Thyroid gland (tissue), 4 donors: ENCODE results near the gene UBE2D2. TPM values are rescaled to one million over a fixed set of nuclear protein-coding genes. Genes with fewer than 3 reads are reported as not detected.

ENCODE experiments used
- DNase-seq, 2 donors: peaks; one replicate each; pipeline ENCODE4 v3.0.0-alpha.2; 2019
- H3K27ac ChIP-seq, 3 donors: fragments of 200-600 bp; sonication (generic); 1 replicate in 2 of 3; 2 replicates in 1 of 3; pipeline ENCODE4 v1.5.1; 2016 to 2019; ENCODE audit warnings: mild to moderate bottlenecking in 1 of 3, moderate library complexity in 1 of 3
- H3K27me3 ChIP-seq: fragments of 200-600 bp; sonication (generic); one replicate; pipeline ENCODE4 v1.5.1; 2019
- H3K36me3 ChIP-seq, 2 donors: fragments of 200-600 bp; sonication (generic); one replicate each; pipeline ENCODE4 v1.5.1; 2016 to 2019
- H3K4me1 ChIP-seq, 2 donors: fragments of 200-600 bp; sonication (generic); one replicate each; pipeline ENCODE4 v1.5.1; 2017 to 2019
- H3K4me3 ChIP-seq, 3 donors: fragments of 200-600 bp; sonication (generic); replicated peaks in 1 of 3; 1 replicate in 2 of 3; 2 replicates in 1 of 3; pipeline ENCODE4 v1.5.1; 2016; ENCODE audit warnings: mild to moderate bottlenecking in 1 of 3
- H3K9me3 ChIP-seq: fragments of 200-600 bp; sonication (generic); one replicate; pipeline ENCODE4 v1.5.1; 2017
- CTCF ChIP-seq, 6 experiments: fragments of 200-600 bp in 3 of 6; fragments of 450-650 bp in 3 of 6; sonication (generic) in 3 of 6; IDR thresholded peaks; one replicate each; pipeline ENCODE4 v1.5.1; 2016 to 2019; ENCODE audit warnings: antibody characterized with exemption in 6 of 6, mild to moderate bottlenecking in 2 of 6, inconsistent platforms in 1 of 6, moderate library complexity in 1 of 6
- POLR2A ChIP-seq, 2 donors: fragments of 450-650 bp; IDR thresholded peaks; one replicate each; pipeline ENCODE4 v1.6.1; 2017; ENCODE audit warnings: antibody characterized with exemption in 2 of 2, mild to moderate bottlenecking in 2 of 2, moderate library complexity in 1 of 2
- WGBS, 2 donors: methylation state at CpG; one replicate each; pipeline ENCODE4 v1.1.5; 2017; 5-methylcytosine and 5-hydroxymethylcytosine counted together
- intact Hi-C: fragments of 100-400 bp; cut with DNase I; formaldehyde crosslinking; loops from one replicate; pipeline ENCODE4 v1.15.1; 2023
- total RNA-seq, 4 donors: library from RNA; depleted of rRNA; stranded (reverse); fragments of >200 nt; gene quantifications; one replicate each; pipeline ENCODE4 v1.2.3, GENCODE V29; 2016

UBE2D2 gene
- total RNA-seq, 4 donors from 2014 or later: 72.4 to 125 (median 99.5) TPM

GRCh38 chr5:139514486-139514856 lies 46.7 kb upstream of the UBE2D2 start:
- H3K27me3 ChIP-seq: no peaks in the 10 kb centered on the region
- 75 to 93% methylated on average over 2 of the region's 2 CpGs for WGBS, 2 donors
- no peak overlapping the region for H3K27ac ChIP-seq
- H3K4me1 ChIP-seq: peaks cover 9 to 11% of the 10 kb centered on the region in 2 donors
- no peak overlapping the region for H3K4me3 ChIP-seq
- no peak for DNase-seq
- TF ChIP-seq POLR2A (IDR thresholded peaks at IDR 0.05): no peak
- TF ChIP-seq CTCF (IDR thresholded peaks at IDR 0.05): no peak
- no peaks in the 10 kb centered on the region for H3K9me3 ChIP-seq
- intact Hi-C loops: loop anchor here (2.0 kb wide), 1 partner anchor 92 kb away; no protein-coding TSS in a partner anchor
- no peaks in the 10 kb centered on the region for H3K36me3 ChIP-seq

GRCh38 chr5:139517683-139518564 lies 43.2 kb upstream of the UBE2D2 start:
- intact Hi-C loops: no loop called here
- H3K4me3 ChIP-seq: peak overlapping the region; percentile 16 to 35 (median 32)
- H3K4me1 ChIP-seq: peaks cover 9 to 11% of the 10 kb centered on the region in 2 donors
- DNase-seq: peak; percentile 90 to 94
- TF ChIP-seq CTCF (IDR thresholded peaks at IDR 0.05) (peak; percentile 72 to 99 (median 97)), POLR2A (IDR thresholded peaks at IDR 0.05) (peak in 1 of 2 donors; percentile 58)
- 14% methylated on average over 22 to 27 of the region's 56 CpGs for WGBS, 2 donors
- no peaks in the 10 kb centered on the region for H3K9me3 ChIP-seq
- no peaks in the 10 kb centered on the region for H3K27me3 ChIP-seq
- H3K27ac ChIP-seq: peak overlapping the region; percentile 81 to 84 (median 84)
- H3K36me3 ChIP-seq: no peaks in the 10 kb centered on the region

- no peaks in the 10 kb centered on the region for H3K9me3 ChIP-seq
- no peaks in the 10 kb centered on the region for H3K36me3 ChIP-seq
- no peak overlapping the region for H3K27ac ChIP-seq
- WGBS, 2 donors: 81 to 82% methylated on average over 10 of the region's 10 CpGs
- no peak for DNase-seq
- no peaks in the 10 kb centered on the region for H3K4me1 ChIP-seq
- intact Hi-C loops: no loop called here
- H3K4me3 ChIP-seq: no peak overlapping the region
- no peak for TF ChIP-seq POLR2A (IDR thresholded peaks at IDR 0.05)
- no peak for TF ChIP-seq CTCF (IDR thresholded peaks at IDR 0.05)
- no peaks in the 10 kb centered on the region for H3K27me3 ChIP-seq
Observed at GRCh38 chr5:139523635-139524445, 37.3 kb upstream of the UBE2D2 start.

GRCh38 chr5:139524446-139524845 lies 36.7 kb upstream of the UBE2D2 start:
- H3K36me3 ChIP-seq: no peaks in the 10 kb centered on the region
- H3K4me3 ChIP-seq: no peak overlapping the region
- no peaks in the 10 kb centered on the region for H3K9me3 ChIP-seq
- no peaks in the 10 kb centered on the region for H3K27me3 ChIP-seq
- intact Hi-C loops: no loop called here
- WGBS, 2 donors: 76 to 100% methylated on average over 1 to 4 of the region's 4 CpGs
- H3K4me1 ChIP-seq: no peaks in the 10 kb centered on the region
- H3K27ac ChIP-seq: no peak overlapping the region
- TF ChIP-seq CTCF (IDR thresholded peaks at IDR 0.05) (no peak), POLR2A (IDR thresholded peaks at IDR 0.05) (no peak)
- no peak for DNase-seq
